ENCODE results near the gene CCDC187.

CCDC187 gene

DNA sequence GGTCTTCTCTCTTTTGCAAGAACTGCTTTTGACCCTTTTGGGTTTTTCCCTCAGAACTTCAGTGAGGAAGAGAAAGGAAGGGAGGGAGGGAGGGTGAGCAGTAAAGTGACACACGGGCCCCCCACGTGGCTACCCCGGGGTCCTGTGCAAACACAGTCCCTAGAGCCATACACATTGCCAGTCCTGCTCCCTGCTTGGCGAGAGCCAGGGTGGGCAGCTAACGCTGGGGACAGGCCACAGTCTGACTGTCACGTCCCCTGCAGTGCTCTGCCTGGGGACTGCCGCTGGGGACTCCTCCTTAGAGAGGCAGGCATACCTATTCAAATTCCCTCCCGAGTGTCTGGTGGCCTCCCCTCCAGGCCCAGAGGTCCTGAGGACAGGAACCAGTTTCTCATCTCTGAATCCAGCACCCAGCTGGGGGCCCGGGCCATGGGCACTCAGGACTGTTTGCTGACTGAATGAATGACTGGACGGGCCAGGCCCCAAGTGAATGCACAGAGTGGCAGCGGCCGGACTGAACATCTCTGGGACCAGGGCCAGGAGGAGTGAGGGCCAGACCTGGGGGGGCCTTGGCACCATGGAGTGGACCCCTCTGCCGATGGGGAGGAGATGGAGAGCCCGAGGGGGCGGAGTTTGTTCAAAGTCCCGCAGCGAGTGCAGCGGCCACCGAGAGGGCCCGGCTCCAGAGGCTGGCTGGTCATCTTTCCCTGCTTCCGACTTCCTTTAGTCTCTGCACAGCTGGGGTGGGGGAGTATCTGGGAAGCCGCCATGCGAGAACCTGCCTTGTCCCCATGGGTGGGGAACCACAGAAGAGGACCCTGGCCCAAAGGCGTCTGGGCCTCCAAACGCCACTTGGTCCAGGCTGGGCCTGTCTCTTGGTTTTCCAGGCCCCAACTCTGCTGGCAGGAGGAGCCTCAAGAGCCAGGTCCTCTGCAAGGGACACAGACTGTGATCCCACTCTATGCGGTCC, 5.8 kb downstream of the CCDC187 start:
- DNase-seq (ENCODE audit: low read depth in 2 of 2), result no peak

DNA sequence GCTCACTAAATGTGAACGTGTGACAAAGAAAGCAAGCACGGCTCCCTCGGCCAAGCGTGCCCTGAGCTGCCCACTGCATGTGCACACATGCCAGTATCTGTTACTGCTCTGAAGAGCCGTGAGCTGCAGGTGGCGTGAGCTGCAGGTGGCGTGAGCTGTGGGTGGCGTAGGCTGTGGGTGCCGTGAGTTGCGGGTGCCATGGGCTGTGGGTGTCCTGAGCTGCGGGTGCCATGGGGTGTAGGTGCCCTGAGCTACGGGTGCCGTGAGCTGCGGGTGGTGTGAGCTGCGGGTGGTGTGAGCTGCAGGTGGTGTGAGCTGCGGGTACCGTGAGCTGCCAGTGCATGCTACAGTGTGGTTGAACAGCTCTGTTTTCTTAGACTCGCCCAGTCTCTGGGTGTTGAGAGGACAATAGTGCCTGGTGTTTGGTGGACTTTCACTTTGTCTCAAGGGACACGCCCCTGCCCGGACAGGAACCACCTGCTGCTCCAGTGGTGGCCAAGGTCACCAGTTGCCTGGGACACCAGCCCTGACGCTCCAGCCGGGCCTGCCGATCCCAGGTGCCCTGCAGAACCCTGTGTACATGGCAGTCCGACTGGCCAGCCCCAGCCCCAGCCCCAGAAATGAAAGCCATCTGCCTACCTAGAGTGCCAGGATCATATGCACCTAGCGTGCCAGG, 6.7 kb downstream of the CCDC187 start:
- no peak for DNase-seq (ENCODE audit: low read depth in 2 of 2)

DNA sequence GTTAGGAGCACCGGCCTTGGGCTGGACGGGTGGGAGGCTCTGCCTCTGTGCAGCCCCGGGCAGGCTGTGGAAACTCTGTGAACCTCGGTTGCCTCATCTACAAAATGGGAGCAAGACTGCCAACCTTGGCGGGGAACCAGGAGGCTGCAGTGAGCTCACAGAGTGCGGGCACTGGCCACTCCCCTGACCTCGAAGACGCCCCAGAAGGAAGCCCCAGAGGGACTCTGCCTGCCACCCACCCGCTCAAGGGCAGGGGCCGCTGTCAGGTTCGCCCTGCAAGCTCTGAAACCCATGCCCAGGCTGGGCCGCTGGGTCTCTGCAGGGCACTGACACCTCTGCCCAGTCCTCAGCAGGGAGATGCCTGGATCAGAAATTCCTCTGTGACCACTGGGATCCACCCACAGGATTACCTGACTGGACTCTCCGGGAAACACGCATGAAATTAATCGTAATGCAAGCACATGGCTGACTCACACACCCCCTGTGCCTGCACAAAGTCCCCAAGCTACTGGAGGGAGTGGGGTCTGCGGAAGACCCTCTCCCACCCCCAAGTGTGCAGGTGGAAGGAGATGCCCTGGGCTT, 7.4 kb downstream of the CCDC187 start:
- no peak for DNase-seq (ENCODE audit: low read depth in 2 of 2)

DNA sequence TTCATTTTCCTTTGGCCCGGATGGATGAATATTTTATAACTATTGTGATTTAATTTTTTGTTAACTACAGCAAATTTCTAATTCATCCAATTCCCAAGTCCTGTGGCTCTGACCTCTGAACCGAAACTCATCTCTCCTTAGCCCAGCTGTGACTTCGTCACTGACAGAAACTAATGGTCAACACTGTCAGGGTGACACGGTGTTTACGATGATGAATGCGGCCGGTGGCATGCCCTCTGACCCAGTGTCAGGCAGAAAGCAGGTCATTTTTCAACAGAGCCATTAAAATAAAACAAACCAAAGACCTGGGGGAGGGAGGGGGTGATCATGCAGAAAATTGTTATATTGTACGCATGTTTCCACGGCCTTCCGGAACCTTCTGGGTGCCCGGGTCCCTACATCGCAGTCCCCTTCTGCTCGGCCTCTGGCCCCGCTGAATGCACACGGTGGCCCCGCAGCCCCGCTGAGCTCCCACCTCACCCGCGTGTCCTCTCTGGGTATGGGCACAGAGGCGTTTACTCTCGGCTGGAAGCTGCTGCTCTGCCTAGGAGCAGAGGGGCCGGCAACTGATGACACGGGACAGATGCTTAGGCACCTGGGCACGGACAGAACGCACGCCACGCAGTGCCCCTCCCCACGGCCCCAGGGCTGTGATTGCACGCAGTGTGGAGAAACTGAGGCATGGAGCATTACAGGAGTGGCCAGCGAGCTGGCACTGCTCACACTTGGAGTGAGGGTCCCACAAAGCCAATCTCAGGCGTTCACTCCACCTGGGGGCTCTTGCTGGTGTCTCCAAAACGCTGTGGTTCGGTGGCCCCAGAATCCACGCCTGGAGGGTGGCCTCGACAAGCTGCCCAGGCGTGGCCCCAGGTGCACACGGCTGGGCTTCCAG, 8.1 kb downstream of the CCDC187 start:
- no peak for DNase-seq (ENCODE audit: low read depth in 2 of 2)

DNA sequence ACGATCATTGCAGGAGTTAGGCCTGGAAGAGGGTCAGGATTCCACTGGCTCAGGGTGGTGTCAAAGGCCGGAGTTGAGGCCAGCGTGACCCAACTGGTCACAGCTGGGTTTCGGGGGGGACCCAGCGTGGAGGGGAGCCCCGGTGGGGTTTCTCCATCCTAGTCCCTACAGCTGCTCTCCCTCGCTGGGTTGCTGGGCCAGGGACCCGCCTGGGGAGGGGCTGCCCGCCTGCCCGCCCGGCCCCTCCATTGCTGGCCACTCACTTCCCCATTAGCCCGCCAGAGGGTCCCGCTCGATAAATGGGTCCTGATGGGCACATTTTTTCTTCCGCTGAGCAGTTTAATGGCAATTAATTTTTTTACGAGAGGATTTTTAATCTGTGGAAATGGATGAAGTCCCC, 8.8 kb downstream of the CCDC187 start:
- no peak for DNase-seq (ENCODE audit: low read depth in 2 of 2)

DNA sequence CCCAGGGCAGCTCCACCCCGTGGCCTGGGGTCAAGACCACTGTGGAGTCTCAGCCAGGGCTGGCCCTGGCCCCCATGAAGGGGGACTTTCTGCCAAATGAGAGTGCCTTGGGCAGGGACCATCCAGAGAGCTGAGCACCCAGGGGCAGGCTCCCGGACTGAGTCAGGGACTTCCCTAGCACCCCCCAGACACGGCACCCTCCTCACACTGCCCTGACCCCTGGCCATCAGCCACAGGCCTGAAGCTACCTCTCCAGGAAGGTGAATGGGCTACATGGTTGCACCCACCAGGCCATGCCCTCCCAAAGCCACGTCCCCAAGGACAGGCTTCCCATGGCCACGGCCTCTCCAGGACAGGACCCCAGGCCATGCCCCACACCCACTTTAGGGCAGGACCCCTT, 9.5 kb downstream of the CCDC187 start:
- no peak for DNase-seq (ENCODE audit: low read depth in 2 of 2)

DNA sequence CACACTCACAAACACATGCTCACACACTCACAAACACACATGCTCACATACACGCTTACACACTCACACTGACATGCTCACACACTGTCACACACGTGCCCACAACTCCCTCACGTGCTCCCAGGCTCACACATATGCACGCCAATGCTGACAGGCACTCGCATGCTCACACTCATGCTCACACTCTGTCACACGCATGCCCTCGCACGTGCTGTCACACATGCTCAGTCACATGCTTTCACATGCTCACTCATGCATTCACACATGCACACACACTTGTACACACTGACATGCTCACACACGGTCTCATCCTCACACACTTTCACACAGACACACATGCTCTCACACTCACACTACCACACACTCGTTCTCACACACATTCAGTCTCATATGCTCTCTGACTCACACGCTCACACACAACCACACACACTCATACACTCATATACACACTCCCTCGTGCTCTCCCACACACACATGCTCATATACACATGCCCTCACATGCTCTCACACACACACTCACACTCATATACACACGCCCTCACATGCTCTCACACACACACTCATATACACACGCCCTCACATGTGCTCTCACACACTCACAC, 10.3 kb downstream of the CCDC187 start:
- DNase-seq (ENCODE audit: low read depth in 2 of 2), result no peak

DNA sequence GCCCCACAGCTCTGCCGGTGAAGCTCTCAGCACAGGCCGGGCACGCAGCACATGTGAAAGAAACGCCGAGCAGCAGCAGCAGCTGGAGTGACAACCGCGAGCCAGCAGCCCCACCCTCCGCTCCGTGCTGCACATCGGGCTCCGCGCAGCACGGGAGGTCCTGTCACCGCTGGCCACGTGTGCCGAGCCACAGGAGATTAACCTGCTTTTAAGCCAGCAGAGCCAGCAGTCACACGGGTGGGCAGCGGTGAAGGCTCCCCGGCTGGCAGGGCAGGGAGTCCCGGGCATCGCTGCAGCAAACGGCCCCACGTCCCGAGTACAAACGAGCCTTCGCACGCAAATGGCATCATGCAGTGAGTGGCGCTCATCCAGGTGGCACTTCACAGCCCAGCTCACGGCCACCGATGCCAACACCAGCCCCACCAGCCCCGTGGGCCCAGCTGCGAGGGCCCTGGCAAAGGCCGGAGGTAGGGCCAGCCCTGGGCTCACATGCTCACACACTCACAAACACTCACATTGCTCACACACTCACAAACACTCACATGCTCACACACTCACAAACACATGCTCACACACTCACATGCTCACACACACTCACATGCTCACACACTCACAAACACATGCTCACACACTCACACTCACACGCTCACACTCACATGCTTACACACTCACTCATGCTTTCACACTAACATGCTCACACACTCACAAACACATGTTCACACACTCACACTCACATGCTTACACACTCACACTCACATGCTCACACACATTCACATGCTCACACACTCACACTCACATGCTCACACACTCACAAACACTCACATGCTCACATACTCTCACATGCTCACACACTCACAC, 11.1 kb downstream of the CCDC187 start:
- no peak for DNase-seq (ENCODE audit: low read depth in 2 of 2)

DNA sequence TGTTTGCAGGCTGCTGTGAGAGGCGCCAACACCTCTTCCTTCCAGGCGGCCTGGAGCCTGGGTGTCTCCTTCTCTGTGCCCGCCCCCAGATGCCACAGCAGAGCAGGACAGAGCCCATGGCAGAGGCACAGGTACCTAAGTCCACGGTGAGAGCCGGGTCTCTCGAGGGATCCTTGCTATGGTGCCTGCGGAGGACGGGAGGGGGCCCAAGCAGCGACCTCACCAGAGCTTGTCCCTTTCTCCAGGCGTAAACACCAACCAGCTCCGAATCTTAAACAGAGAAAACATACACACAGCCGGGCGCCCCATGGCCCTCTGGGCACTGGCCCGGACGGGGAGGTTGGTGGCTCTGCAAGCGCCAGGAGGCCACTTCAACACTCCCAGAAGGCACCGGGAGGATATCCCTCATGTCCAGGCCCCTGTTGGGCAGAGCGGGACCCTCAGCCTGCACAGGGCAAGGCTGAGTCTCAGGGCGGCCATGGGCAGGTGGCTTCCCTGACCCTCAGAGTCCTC, 11.8 kb downstream of the CCDC187 start:
- no peak for DNase-seq (ENCODE audit: low read depth in 2 of 2)

DNA sequence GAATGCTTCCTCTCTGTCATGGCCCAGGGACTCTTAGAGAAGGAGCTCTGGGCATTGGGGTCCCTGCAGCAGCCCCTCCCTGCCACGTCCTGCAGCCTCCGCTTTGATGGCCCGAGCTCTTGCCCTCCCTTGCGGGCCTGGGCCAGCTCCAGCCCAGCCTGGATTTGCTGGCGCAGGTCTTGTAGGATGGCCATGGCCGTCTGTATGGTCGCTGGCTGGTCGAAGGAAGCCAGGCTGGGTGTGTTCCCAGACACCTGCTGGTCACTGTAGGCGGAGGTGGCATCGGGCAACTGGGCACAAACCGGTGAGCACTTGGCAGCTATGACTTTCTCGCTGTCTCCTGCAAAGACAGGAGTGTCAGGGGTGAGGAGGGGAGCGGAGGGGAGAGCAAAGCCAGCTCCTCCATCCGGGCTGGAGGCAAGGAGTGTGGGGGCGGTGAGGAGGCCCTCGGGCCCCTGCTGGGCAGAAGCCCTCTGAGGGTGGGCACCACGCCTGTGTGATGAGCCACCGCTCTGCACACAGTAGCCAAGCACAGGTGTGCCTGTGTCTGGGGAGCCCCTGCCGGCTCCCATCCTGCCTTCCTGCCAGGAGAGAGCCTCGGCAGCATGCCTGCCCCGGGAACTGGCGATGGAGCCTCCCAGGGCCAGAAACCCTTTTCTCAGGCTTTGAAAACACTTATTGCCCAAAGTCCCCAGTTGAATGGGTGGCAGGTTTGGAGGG, 12.4 kb downstream of the CCDC187 start:
- DNase-seq (ENCODE audit: low read depth in 2 of 2), result no peak

DNA sequence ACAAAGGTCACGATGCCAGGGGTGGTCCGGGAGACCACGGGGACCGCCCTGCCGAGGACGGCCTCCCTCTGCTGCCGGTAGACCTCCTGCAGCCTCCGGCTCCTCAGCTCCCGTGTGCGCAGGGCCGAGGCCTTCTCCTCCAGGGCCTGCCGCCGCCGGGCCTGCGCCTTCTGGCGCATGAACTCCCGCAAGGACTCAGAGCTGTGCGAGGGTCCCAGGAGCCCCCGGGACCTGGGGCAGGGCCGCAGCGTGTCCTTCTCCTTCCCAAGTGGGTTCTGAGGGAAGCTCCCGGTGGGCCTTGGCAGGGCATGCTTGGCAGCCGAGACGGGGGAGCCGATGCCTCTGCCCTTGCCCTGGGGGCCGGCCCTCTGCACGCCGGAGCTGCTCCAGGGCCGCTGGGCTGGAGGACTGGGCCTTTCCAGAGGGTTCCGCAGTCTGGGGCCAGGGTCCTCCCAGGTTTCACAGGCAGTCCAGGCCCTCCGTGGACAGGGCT, 13.3 kb downstream of the CCDC187 start:
- DNase-seq (ENCODE audit: low read depth in 2 of 2), result no peak

DNA sequence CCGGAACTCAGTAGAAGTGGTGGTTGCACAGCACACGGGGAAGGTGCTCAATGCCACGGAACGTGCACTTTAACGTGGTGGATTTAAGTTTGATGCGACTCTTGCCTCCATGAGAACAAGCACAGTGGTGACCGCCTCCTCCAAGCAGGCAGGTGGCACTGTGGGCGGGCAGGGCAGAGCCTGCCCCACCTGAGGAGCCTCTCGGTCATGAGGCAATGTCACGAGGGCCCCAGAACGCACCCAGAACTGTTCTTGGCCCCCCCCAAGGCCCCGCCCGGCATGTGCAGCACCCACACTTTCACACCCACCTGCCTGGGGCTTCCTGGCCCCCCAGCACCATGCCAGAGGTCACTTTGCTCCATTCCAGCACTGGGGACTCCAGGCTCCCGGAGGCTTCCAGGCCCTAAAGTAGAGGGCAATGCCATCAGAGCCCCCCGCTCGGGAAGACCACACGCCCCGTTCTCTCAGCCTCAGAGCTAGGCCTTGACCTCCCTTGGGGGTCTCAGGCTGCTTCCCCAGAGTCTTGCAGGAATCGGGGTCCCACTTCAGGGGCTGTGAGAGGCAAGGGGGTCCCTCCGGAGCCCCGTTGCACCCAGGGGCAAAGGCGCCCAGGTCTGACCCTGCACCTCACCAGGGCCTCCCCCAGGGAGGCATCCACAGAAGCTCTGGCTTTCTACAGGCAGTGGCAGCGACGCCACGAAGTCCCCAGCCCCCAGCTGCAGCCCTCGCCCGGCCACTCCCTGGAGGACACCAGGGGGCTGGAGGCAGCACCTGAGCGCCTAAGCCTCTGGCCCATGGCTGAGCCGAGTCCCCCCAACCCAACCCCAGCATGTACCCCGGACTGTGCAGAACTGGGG, 14.0 kb downstream of the CCDC187 start:
- no peak for DNase-seq (ENCODE audit: low read depth in 2 of 2)

DNA sequence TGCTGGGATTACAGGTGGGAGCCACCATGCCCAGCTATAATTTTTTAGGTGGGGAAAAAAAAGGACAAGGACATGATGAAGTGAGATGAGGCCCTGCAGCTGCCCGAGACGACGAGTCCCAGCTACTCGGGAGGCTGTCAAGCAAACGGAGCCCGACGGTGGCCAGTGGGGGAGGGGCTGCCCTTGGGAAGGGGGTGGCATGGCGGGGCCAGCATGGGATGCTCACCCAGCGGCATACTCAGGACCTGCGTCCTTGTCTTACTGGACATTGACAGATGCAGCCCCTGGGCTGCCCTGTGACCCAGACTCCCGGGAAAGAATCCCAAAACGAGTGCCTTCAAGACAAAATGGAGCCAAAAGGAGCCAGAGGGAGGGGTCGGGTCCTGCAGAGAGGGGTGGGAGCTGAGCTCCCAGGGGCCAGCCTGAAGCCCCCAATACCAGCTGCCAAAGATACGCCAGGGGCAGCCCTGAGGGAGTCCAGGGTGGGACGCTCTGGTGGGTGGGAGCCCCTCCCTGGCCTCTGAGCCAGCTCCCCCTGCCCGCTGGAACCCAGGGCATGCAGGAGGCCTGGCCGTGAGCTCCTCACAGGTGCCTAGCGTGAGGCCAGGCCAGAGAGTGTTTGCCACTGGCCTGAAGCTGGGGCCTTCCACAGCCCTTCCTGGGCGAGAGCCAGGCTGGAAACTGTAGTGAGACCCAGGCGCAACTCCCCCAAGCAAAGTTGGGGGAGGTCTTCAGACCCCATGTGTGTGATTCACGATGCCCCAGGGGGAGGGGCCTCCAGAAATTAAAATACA, 15.7 kb downstream of the CCDC187 start:
- DNase-seq (ENCODE audit: low read depth in 2 of 2), result no peak

DNA sequence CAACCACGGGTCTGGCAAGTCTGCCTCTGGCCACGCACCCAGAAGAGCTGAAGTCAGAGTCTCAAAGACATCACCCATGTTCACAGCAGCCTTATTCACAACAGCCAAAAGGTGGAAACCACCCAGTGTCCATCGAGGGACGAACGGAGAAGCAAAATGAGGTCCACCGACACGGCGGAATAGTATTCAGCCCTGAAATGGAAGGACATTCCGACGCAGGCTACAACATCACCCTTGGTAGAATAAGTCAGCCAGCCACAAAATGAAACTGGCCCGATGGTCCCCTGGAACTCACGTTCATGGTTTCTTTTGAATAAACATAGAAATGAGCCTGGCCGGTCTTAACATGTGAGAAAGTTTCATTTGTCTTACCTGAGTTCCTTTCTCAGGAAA, 16.9 kb downstream of the CCDC187 start:
- DNase-seq (ENCODE audit: low read depth in 2 of 2), result no peak

DNA sequence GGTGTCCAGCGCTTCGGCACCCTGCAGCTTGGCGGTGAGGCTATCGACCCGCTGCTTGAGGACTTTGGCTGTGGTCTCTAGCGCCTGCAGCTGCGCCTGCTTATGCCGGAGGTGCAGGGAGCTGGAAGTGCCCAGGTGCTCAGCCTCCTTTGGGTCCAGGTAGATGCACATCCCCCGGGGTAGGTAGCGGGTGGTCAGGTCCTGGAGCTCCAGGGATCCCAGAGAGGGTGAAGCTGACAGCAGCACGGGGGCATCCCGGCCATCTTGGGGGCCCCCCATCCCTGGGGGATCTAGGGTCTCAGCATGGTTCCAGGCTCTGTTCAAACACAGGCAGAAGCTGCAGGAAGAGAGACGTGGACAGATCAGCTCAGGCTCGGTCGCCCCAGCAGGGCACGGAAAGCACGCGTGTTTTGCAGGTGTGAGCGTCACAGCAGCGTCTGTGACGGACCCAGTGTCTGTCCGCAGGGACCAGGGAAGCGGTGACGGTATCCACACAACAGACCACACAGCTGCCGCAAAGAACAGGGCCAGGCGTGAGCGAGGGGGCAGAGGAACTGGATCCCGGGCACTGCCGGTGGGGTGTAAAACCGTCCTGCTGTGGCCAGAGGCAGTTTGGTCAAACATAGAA, 17.4 kb downstream of the CCDC187 start:
- DNase-seq (ENCODE audit: low read depth in 2 of 2), result no peak

DNA sequence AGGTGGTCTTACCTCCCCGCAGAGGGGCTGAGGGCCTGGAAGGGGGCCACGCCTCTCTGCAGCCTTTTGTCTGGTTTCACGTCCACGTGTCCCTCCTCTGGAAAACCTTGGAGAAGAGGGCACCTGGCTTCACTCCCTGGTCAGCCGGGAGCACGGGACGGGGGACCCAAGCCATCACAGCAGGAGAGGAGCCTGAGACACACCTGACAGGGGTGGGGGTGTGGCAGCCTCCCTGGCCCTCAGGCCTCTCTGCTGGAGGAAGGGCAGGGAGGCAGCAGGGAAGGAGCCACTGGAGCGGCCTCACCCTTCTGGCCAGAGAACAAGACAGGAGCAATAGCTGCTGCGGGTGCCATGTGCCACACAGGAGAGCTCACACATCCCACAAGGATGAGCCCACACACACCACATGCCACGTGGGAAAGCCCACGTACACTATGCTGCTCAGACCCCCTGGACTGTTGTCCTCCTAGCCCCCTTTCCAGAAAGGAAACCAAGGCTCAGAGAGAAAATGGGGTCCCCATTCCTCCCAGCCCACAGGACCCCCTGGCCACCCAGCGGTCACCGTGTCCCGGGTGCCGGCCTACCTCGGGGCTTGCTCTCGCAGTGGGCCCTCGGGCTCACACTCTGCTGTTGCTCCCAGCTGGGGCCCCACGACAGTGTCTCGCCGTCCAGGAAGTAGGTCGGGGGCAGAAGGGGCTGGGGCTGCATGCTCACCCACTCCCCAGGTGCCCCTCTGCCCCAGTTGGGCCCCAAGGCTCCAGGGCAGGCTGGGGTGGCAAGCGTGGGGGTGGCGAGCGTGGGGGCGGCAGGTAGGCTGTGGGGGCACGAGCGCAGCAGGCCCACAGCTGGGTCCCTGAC, 18.2 kb downstream of the CCDC187 start:
- no peak for DNase-seq (ENCODE audit: low read depth in 2 of 2)
